HepG2 (cell line): ENCODE results near the gene ATG7. TPM values are rescaled to one million over a fixed set of nuclear protein-coding genes. Genes with fewer than 3 reads are reported as not detected.

ENCODE experiments used
- CHCHD3 ChIP-seq: sonication (generic); formaldehyde crosslinking; IDR thresholded peaks from 2 replicates; pipeline ENCODE4 v1.8.0; 2022; ENCODE audit warnings: mild to moderate bottlenecking, missing genetic modification reagents, moderate library complexity
- FOXA3 ChIP-seq: IDR thresholded peaks from 2 replicates; pipeline ENCODE4 v1.6.1; 2016; ENCODE audit warnings: missing genetic modification reagents, missing compliant biosample characterization
- HBP1 ChIP-seq: IDR thresholded peaks from 2 replicates; pipeline ENCODE4 v1.6.1; 2016; ENCODE audit warnings: low read depth, control low read depth
- HDAC1 ChIP-seq: sonication (generic); formaldehyde crosslinking; IDR thresholded peaks from 2 replicates; pipeline ENCODE4 v1.5.1; 2020; ENCODE audit warnings: mild to moderate bottlenecking, missing genetic modification reagents
- KMT2B ChIP-seq: IDR thresholded peaks from 2 replicates; pipeline ENCODE4 v1.6.1; 2016; ENCODE audit warnings: missing genetic modification reagents, missing compliant biosample characterization
- MTA1 ChIP-seq: sonication (generic); formaldehyde crosslinking; IDR thresholded peaks from 2 replicates; pipeline ENCODE4 v1.4.0; 2020; ENCODE audit warnings: missing genetic modification reagents, mild to moderate bottlenecking, borderline replicate concordance
- NR2F1 ChIP-seq, 2 experiments: fragments of 450-650 bp in 1 of 2; formaldehyde crosslinking in 1 of 2; IDR thresholded peaks; 2 replicates each; pipeline versions ENCODE4 v1.5.0 to v1.6.1; 2016 to 2020; ENCODE audit warnings: mild to moderate bottlenecking in 1 of 2, missing compliant biosample characterization in 1 of 2, missing genetic modification reagents in 1 of 2, moderate library complexity in 1 of 2
- POLR2G ChIP-seq: fragments of 200-400 bp; formaldehyde crosslinking; IDR thresholded peaks from 2 replicates; pipeline ENCODE4 v1.6.1; 2018; ENCODE audit warnings: mild to moderate bottlenecking, low read depth, low read length, moderate library complexity
- SOX5 ChIP-seq: IDR thresholded peaks from 2 replicates; pipeline ENCODE4 v1.6.1; 2016; ENCODE audit warnings: borderline replicate concordance
- TAF1 ChIP-seq: sonication (generic); formaldehyde crosslinking; IDR thresholded peaks from 2 replicates; pipeline ENCODE4 v1.4.0; 2020; ENCODE audit warnings: missing genetic modification reagents
- ZBTB7A ChIP-seq: sonication (generic); formaldehyde crosslinking; IDR thresholded peaks from 2 replicates; pipeline ENCODE4 v1.8.0; 2022; ENCODE audit warnings: mild to moderate bottlenecking, missing genetic modification reagents
- ZMYM3 ChIP-seq: sonication (generic); formaldehyde crosslinking; IDR thresholded peaks from 2 replicates; pipeline ENCODE4 v1.5.1; 2020; ENCODE audit warnings: mild to moderate bottlenecking, missing genetic modification reagents
- ZNF343 ChIP-seq: sonication (generic); formaldehyde crosslinking; IDR thresholded peaks from 2 replicates; pipeline ENCODE4 v1.4.0; 2020; ENCODE audit warnings: mild to moderate bottlenecking, missing genetic modification reagents
- ZNF407 ChIP-seq: sonication (generic); formaldehyde crosslinking; IDR thresholded peaks from one replicate; pipeline ENCODE4 v1.5.1; 2020; ENCODE audit warnings: mild to moderate bottlenecking, missing genetic modification reagents; ENCODE audit errors: not compliant biosample characterization
- ZNF549 ChIP-seq: sonication (generic); formaldehyde crosslinking; IDR thresholded peaks from 2 replicates; pipeline ENCODE4 v1.5.0; 2020; ENCODE audit warnings: missing genetic modification reagents
- ZNF691 ChIP-seq: sonication (generic); formaldehyde crosslinking; IDR thresholded peaks from 2 replicates; pipeline ENCODE4 v1.4.0; 2020; ENCODE audit warnings: missing genetic modification reagents, low read depth, mild to moderate bottlenecking, borderline replicate concordance
- polyA plus RNA-seq, 8 experiments: library from polyadenylated mRNA; depleted of rRNA in 3 of 8; stranded (reverse) in 7 of 8; unstranded in 1 of 8; fragments of >200 nt; fragmentation: Illumina TruSeq in 4 of 8; extraction: Trizol in 4 of 8; gene quantifications; 2 replicates each; pipeline versions ENCODE4 v1.2.1 to v1.2.3, GENCODE V29; 2011 to 2016; ENCODE audit warnings: low read depth in 4 of 8, missing spikeins in 1 of 8, mixed read lengths in 1 of 8; ENCODE audit not compliant: insufficient read depth in 1 of 8
- total RNA-seq, 5 experiments: library from RNA; depleted of rRNA; stranded (reverse); fragments of >200 nt; fragmentation: Illumina TruSeq; extraction: Trizol; gene quantifications; 2 replicates each; pipeline ENCODE4 v1.2.3, GENCODE V29; 2016; ENCODE audit warnings: low read depth in 1 of 5

The ATG7 gene
- total and polyA plus RNA-seq, 2 of the 13 experiments (the other 11 are each of a cell fraction or from before 2014, with no cell fraction given), result 7.8 to 22.1 TPM

GRCh38 chr3:11591391-11592282 is 319.4 kb downstream of the ATG7 start (continued):
- TF ChIP-seq HDAC1 (CRISPR knock-in tag), result no peak
- TF ChIP-seq SOX5 (CRISPR knock-in tag), result peak; percentile 79; the same call in 1 of the 2 replicates
- no peak for TF ChIP-seq ZBTB7A (CRISPR knock-in tag)
- TF ChIP-seq POLR2G, result no peak
- no peak for TF ChIP-seq KMT2B
- TF ChIP-seq ZNF343 (CRISPR knock-in tag), result no peak
- no peak for TF ChIP-seq ZNF549 (CRISPR knock-in tag)
- no peak for TF ChIP-seq ZNF691 (CRISPR knock-in tag)
- TF ChIP-seq FOXA3 (CRISPR knock-in tag), result peak; percentile 30; the same call in 1 of the 2 replicates
- TF ChIP-seq ZNF407 (CRISPR knock-in tag), result no peak
- TF ChIP-seq HBP1 (CRISPR knock-in tag), result no peak
- TF ChIP-seq MTA1 (CRISPR knock-in tag), result no peak
- no peak for TF ChIP-seq ZMYM3 (CRISPR knock-in tag)
- peak; percentile 62 to 78; a peak in 3 of 4 replicates for TF ChIP-seq NR2F1 (CRISPR knock-in tag; IDR thresholded peaks at IDR 0.05)
- no peak for TF ChIP-seq TAF1 (CRISPR knock-in tag)
- no peak for TF ChIP-seq CHCHD3 (CRISPR knock-in tag)
